Muscle layer of colon (tissue), 2 donors: ENCODE measurements around the gene IRF7.

Source experiments
- H3K27ac ChIP-seq: one replicate; pipeline ENCODE4 v1.7.0; 2013; ENCODE audit warnings: low read depth, mild to moderate bottlenecking, low read length, moderate library complexity
- H3K27me3 ChIP-seq, 2 donors: one replicate each; pipeline ENCODE4 v1.7.0; 2013; ENCODE audit warnings: low read length in 2 of 2, mild to moderate bottlenecking in 2 of 2; ENCODE audit not compliant: insufficient read depth in 2 of 2, control insufficient read depth in 1 of 2
- H3K36me3 ChIP-seq: one replicate; pipeline ENCODE4 v1.7.0; 2013; ENCODE audit warnings: mild to moderate bottlenecking, low read length; ENCODE audit not compliant: insufficient read depth
- H3K4me1 ChIP-seq: one replicate; pipeline ENCODE4 v1.7.0; 2013; ENCODE audit warnings: mild to moderate bottlenecking, low read length; ENCODE audit not compliant: insufficient read depth
- H3K4me3 ChIP-seq, 2 donors: one replicate each; pipeline ENCODE4 v1.7.0; 2013; ENCODE audit warnings: low read length in 2 of 2, low read depth in 1 of 2, mild to moderate bottlenecking in 1 of 2, moderate library complexity in 1 of 2
- H3K9ac ChIP-seq: one replicate; pipeline ENCODE4 v1.7.0; 2013; ENCODE audit warnings: low read length
- H3K9me3 ChIP-seq: one replicate; pipeline ENCODE4 v1.7.0; 2013; ENCODE audit warnings: mild to moderate bottlenecking, low read length
- donor health status: abdominal sarcoma.
- donor health status: Adenocarcinoma of cecum.

The IRF7 gene

DNA sequence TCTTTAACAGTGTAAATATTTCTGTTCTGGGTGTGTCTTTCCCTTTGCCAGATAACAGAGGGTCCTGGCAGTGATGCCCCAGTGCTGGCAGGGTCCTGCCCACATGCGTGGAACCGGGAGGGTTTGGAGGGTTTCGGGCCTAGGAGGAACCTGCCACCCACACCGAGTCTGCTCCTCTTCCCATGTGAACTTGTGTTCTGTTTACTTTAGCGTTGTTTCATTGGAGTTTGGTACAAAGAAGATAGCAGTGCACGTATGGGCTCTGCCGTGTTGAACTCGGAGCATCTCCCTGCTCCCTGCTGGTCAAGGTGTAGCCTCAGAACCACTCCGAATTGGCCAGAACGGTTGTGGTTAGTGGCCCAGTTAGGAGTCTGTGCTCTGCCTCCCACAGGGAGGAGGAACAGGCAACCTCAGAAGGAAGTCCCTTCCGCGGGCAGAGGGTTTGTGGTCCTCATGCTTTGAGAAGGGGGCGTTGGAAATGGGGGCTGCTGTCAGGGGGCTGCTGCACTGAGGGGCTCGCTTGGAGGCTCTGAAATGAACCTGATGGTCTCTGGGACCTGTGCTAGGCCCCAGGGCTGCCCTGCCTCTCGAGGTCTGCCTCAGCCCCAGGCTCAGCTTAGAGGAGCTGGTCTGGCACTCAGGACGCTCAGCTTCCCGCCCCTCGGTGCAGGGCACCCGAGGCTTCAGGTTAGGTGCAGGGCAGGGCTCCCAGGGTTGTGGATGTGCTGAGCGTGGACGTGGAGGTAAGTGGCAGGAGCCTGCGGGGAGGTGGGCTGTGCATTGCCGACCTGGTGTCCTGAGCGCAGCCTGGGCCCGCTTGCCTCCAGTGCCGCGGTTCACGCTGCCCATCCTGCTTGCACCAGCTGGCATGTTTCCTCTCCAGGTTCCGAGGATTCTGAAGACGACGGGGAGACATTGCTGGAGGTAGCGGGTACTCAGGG is 29.1 kb downstream of the IRF7 start:
- no peak overlapping the region for H3K9ac ChIP-seq
- H3K4me3 ChIP-seq: no peak overlapping the region
- H3K27me3 ChIP-seq: no peaks in the 10 kb centered on the region
- no peaks in the 10 kb centered on the region for H3K4me1 ChIP-seq
- no peaks in the 10 kb centered on the region for H3K9me3 ChIP-seq
- H3K27ac ChIP-seq: no peak overlapping the region
- peaks cover 55% of the 10 kb centered on the region for H3K36me3 ChIP-seq

- Histone ChIP-seq H3K4me1 (peaks cover 11% of the 10 kb centered on the region), H3K36me3 (peaks cover 44% of the 10 kb centered on the region), H3K27ac (no peak overlapping the region), H3K9me3 (no peaks in the 10 kb centered on the region), H3K4me3 (no peak overlapping the region), H3K27me3 (no peaks in the 10 kb centered on the region), H3K9ac (no peak overlapping the region)
Measured at GRCh38 chr11:584287-584686, 31.5 kb downstream of the IRF7 start.

GRCh38 chr11:581752-582151 is 34.0 kb downstream of the IRF7 start:
- Histone ChIP-seq H3K36me3 (peaks cover 24% of the 10 kb centered on the region), H3K4me1 (peaks cover 32% of the 10 kb centered on the region), H3K9ac (no peak overlapping the region), H3K4me3 (no peak overlapping the region), H3K27me3 (no peaks in the 10 kb centered on the region), H3K9me3 (no peaks in the 10 kb centered on the region), H3K27ac (no peak overlapping the region)

- Histone ChIP-seq H3K4me1 (peaks cover 32% of the 10 kb centered on the region), H3K9ac (no peak overlapping the region), H3K4me3 (no peak overlapping the region), H3K27me3 (no peaks in the 10 kb centered on the region), H3K27ac (no peak overlapping the region), H3K9me3 (no peaks in the 10 kb centered on the region), H3K36me3 (peaks cover 20% of the 10 kb centered on the region)
Measured at GRCh38 chr11:581342-581741, 34.4 kb downstream of the IRF7 start.

- H3K4me1 ChIP-seq: peaks cover 32% of the 10 kb centered on the region
Measured at GRCh38 chr11:579830-580601, 35.7 kb downstream of the IRF7 start.

GRCh38 chr11:578276-579035 is 37.3 kb downstream of the IRF7 start:
- peak overlapping the region; percentile 93 for H3K9ac ChIP-seq
- peak overlapping the region in 1 of 2 donors; percentile 95 for H3K4me3 ChIP-seq
- H3K36me3 ChIP-seq: peaks cover 12% of the 10 kb centered on the region
- peaks cover 36% of the 10 kb centered on the region for H3K4me1 ChIP-seq
- peaks cover 0 to 8% of the 10 kb centered on the region in 2 donors for H3K27me3 ChIP-seq
- no peaks in the 10 kb centered on the region for H3K9me3 ChIP-seq
- H3K27ac ChIP-seq: no peak overlapping the region

More at GRCh38 chr11:579830-580601, 35.7 kb downstream of the IRF7 start:
- no peak overlapping the region for H3K9ac ChIP-seq
- peaks cover 0 to 5% of the 10 kb centered on the region in 2 donors for H3K27me3 ChIP-seq
- peaks cover 19% of the 10 kb centered on the region for H3K36me3 ChIP-seq
- H3K4me3 ChIP-seq: no peak overlapping the region
- H3K9me3 ChIP-seq: no peaks in the 10 kb centered on the region
- H3K27ac ChIP-seq: no peak overlapping the region

GRCh38 chr11:577611-577894 is 38.2 kb downstream of the IRF7 start:
- peak overlapping the region in 1 of 2 donors; percentile 95 for H3K4me3 ChIP-seq
- no peaks in the 10 kb centered on the region for H3K9me3 ChIP-seq
- H3K9ac ChIP-seq: peak overlapping the region; percentile 93
- H3K27me3 ChIP-seq: peaks cover 0 to 11% of the 10 kb centered on the region in 2 donors
- peaks cover 36% of the 10 kb centered on the region for H3K4me1 ChIP-seq
- H3K36me3 ChIP-seq: peaks cover 8% of the 10 kb centered on the region
- H3K27ac ChIP-seq: peak overlapping the region; percentile 73

- Histone ChIP-seq H3K9ac (peak overlapping the region; percentile 93), H3K27ac (peak overlapping the region; percentile 73), H3K36me3 (peaks cover 6% of the 10 kb centered on the region), H3K4me3 (peak overlapping the region; percentile 95 to 99), H3K27me3 (peaks cover 0 to 11% of the 10 kb centered on the region in 2 donors), H3K4me1 (peaks cover 36% of the 10 kb centered on the region), H3K9me3 (no peaks in the 10 kb centered on the region)
Measured at GRCh38 chr11:576811-577610, 38.7 kb downstream of the IRF7 start.

- H3K9ac ChIP-seq: peak within 1 kb of the TSS; percentile 93
- H3K27ac ChIP-seq: peak within 1 kb of the TSS; percentile 73
- H3K4me3 ChIP-seq: peak within 1 kb of the TSS; percentile 95 to 99
- no peaks in the 10 kb centered on the region for H3K9me3 ChIP-seq
- peaks cover 36% of the 10 kb centered on the region for H3K4me1 ChIP-seq
- H3K36me3 ChIP-seq: no peaks in the 10 kb centered on the region
- peaks cover 0 to 11% of the 10 kb centered on the region in 2 donors for H3K27me3 ChIP-seq
Measured at GRCh38 chr11:575996-576768, 39.6 kb downstream of the IRF7 start, which contains the start of gene PHRF1. PHRF1 (plus strand) TSS chr11:576470; CDS start chr11:581513, 5,043 bp downstream.
